ENCODE data around the gene TEX261. TPM values are rescaled to one million over a fixed set of nuclear protein-coding genes. Genes with fewer than 3 reads are reported as not detected.

The TEX261 gene
- total and polyA plus RNA-seq, 2 of the 8 experiments (the other 6 are each of a cell fraction or from before 2014, with no cell fraction given) = 25.2 to 30.1 TPM

GRCh38 chr2:70938586-70938950 is 56.1 kb downstream of the TEX261 start (continued):
- TF ChIP-seq CHD7 (IDR thresholded peaks at IDR 0.05; ENCODE audit: insufficient replicate concordance, low read length) (no peak), ZNF274 (IDR thresholded peaks at IDR 0.05; ENCODE audit: borderline replicate concordance, extremely low read depth, low read length) (no peak), MAFK (IDR thresholded peaks at IDR 0.05; ENCODE audit: low read depth, low read length) (no peak), CBX8 (IDR thresholded peaks at IDR 0.05; ENCODE audit: borderline replicate concordance, low read depth, low read length) (no peak), NRF1 (IDR thresholded peaks at IDR 0.05; ENCODE audit: low read depth, low read length) (no peak), CHD2 (IDR thresholded peaks at IDR 0.05; ENCODE audit: low read length) (no peak)

Data from H1 (cell line).